K562 (cell line): ENCODE data around the gene VPS37D. TPM values are rescaled to one million over a fixed set of nuclear protein-coding genes. Genes with fewer than 3 reads are reported as not detected.

Source experiments
- CHD7 ChIP-seq: fragments of 200-600 bp; sonication (generic); IDR thresholded peaks from one replicate; pipeline ENCODE4 v1.6.1; 2012; ENCODE audit warnings: mild to moderate bottlenecking, low read depth, low read length, inconsistent platforms
- FOSL1 ChIP-seq: fragments of 200-800 bp; sonication (Bioruptor generic); conservative IDR thresholded peaks from 2 replicates; pipeline ENCODE4 v1.6.1; 2016; ENCODE audit warnings: missing genetic modification characterization, missing compliant biosample characterization
- HLTF ChIP-seq: fragments of 450-650 bp; IDR thresholded peaks from 2 replicates; pipeline ENCODE4 v1.6.1; 2016
- JUND ChIP-seq, 2 experiments: IDR thresholded peaks; 2 replicates in 1 of 2; 3 replicates in 1 of 2; pipeline ENCODE4 v1.6.1; 2011; ENCODE audit warnings: borderline replicate concordance in 2 of 2, low read depth in 2 of 2, low read length in 2 of 2, improper control_type of control experiment in 1 of 2, missing biosample characterization in 1 of 2, missing genetic modification characterization in 1 of 2, missing genetic modification reagents in 1 of 2
- MAZ ChIP-seq, 2 experiments: fragments of 450-650 bp in 1 of 2; sonication (generic) in 1 of 2; formaldehyde crosslinking; IDR thresholded peaks in 1 of 2; conservative IDR thresholded peaks in 1 of 2; 2 replicates each; pipeline versions ENCODE4 v1.4.0 to v1.5.0; 2020; ENCODE audit warnings: mild to moderate bottlenecking in 1 of 2, missing genetic modification reagents in 1 of 2
- NFIC ChIP-seq: fragments of 450-650 bp; IDR thresholded peaks from 2 replicates; pipeline ENCODE4 v1.6.1; 2017; ENCODE audit warnings: mild to moderate bottlenecking, inconsistent platforms
- NRF1 ChIP-seq, 2 experiments: fragments of 450-650 bp; IDR thresholded peaks in 1 of 2; conservative IDR thresholded peaks in 1 of 2; 2 replicates each; pipeline ENCODE4 v1.6.1; 2014; ENCODE audit warnings: mild to moderate bottlenecking in 2 of 2
- PHF8 ChIP-seq: fragments of 200-600 bp; sonication (generic); IDR thresholded peaks from 2 replicates; pipeline ENCODE4 v1.6.1; 2012; ENCODE audit warnings: mixed run types, mild to moderate bottlenecking, inconsistent platforms, low read length, moderate library complexity, borderline replicate concordance
- SRSF1 ChIP-seq: fragments of 200-400 bp; formaldehyde crosslinking; IDR thresholded peaks from 2 replicates; pipeline ENCODE4 v1.6.1; 2017; ENCODE audit warnings: mild to moderate bottlenecking, low read depth, low read length, moderate library complexity
- SRSF7 ChIP-seq: fragments of 200-400 bp; formaldehyde crosslinking; optimal IDR thresholded peaks from 2 replicates; pipeline ENCODE3; 2017; ENCODE audit warnings: mild to moderate bottlenecking, low read depth, low read length
- ZBTB17 ChIP-seq: fragments of 450-650 bp; formaldehyde crosslinking; IDR thresholded peaks from 2 replicates; pipeline ENCODE4 v1.4.0; 2020; ENCODE audit warnings: mild to moderate bottlenecking
- ZFX ChIP-seq: sonication (generic); formaldehyde crosslinking; IDR thresholded peaks from 2 replicates; pipeline ENCODE4 v1.8.0; 2022; ENCODE audit warnings: mild to moderate bottlenecking, missing genetic modification reagents, moderate library complexity
- ZNF830 ChIP-seq: fragments of 250-450 bp; sonication (Bioruptor Pico); IDR thresholded peaks from 2 replicates; pipeline ENCODE4 v1.5.0; 2021; ENCODE audit warnings: mild to moderate bottlenecking
- ZSCAN29 ChIP-seq: fragments of 450-650 bp; IDR thresholded peaks from 2 replicates; pipeline ENCODE4 v1.6.1; 2017
- polyA plus RNA-seq, 8 experiments: library from polyadenylated mRNA; depleted of rRNA in 4 of 8; stranded (reverse) in 5 of 8; unstranded in 3 of 8; fragments of >200 nt; fragmentation: Nextera tagmentation in 2 of 8; fragmentation: Illumina TruSeq in 1 of 8; extraction: Ambion mirVana in 2 of 8; extraction: Trizol in 1 of 8; gene quantifications; 2 replicates each; pipeline versions ENCODE4 v1.2.1 to v1.2.3, GENCODE V29; 2011 to 2014; ENCODE audit warnings: inconsistent platforms in 1 of 8, missing spikeins in 1 of 8
- total RNA-seq, 7 experiments: library from RNA; depleted of rRNA in 6 of 7; stranded (reverse); fragments of >200 nt in 6 of 7; fragmentation: Illumina TruSeq in 2 of 7; extraction: Trizol in 2 of 7; gene quantifications; 2 replicates each; pipeline versions ENCODE4 v1.2.1 to v1.2.3, GENCODE V29; 2011 to 2021; ENCODE audit warnings: low replicate concordance in 1 of 7

VPS37D gene
- total and polyA plus RNA-seq, 9 of the 15 experiments (the other 6 are each of a cell fraction or from before 2014, with no cell fraction given) = 0.25 to 2.3 (median 1.0) TPM; not detected in 3

GRCh38 chr7:73667344-73668102 is at the start of gene VPS37D (continued):
- no peak for TF ChIP-seq CHD7
- TF ChIP-seq NFIC = peak; percentile 83
- TF ChIP-seq NRF1 (conservative IDR thresholded peaks at IDR 0.05 in 1 of 2, IDR thresholded peaks at IDR 0.05 in 1 of 2) = peak in 1 of 2 experiments; percentile 68; a peak in 3 of 4 replicates
- TF ChIP-seq SRSF1 = no peak
- peak; percentile 64; the same call in 1 of the 2 replicates for TF ChIP-seq ZSCAN29
- TF ChIP-seq JUND (IDR thresholded peaks at IDR 0.05; ENCODE audit: borderline replicate concordance, low read depth, low read length) = 0 out of 2 replicates have a peak, but pooled peaks have one; percentile 30
- no peak for TF ChIP-seq JUND (tag; IDR thresholded peaks at IDR 0.05; ENCODE audit: borderline replicate concordance, low read depth, low read length)
- 0 out of 2 replicates have a peak, but pooled peaks have one; percentile 39 for TF ChIP-seq ZFX
- no peak for TF ChIP-seq ZNF830
- TF ChIP-seq ZBTB17 (CRISPR knock-in tag) = peak; percentile 77
- no peak for TF ChIP-seq HLTF
- TF ChIP-seq FOSL1 = 0 out of 2 replicates have a peak, but pooled peaks have one; percentile 42
- TF ChIP-seq SRSF7 = no peak
- peak; percentile 89 to 95; a peak in 3 of 4 replicates for TF ChIP-seq MAZ (CRISPR knock-in tag; conservative IDR thresholded peaks at IDR 0.05 in 1 of 2, IDR thresholded peaks at IDR 0.05 in 1 of 2)
- peak; percentile 42; the same call in 1 of the 2 replicates for TF ChIP-seq PHF8
